NCI-H748 (cell line): ENCODE data around the gene NHS.

Source experiments
- DNase-seq: peaks from one replicate; lab custom pipeline; 2025; ENCODE audit not compliant: unreplicated experiment; lab: John Stamatoyannopoulos, UW

NHS gene

DNA sequence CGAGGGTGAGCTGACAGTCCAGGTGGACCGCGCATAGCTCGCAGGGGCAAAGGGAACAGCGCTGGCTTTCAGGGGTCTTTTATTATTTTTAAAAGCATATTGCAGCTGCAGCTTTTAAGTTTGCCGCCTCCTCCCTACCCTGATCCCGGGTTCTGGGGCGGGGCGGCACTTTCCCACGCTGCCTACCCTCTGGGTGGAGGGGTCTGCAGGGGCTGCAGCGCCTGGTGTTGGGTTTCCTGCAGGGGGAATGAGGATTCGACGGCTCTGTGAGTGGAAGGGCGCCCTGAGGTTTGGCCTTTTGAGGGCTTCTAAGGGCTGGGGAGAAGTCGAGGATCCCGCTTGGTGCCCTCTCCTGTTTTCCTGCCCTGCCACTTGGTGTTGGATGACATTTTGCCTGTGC, 281.6 kb downstream of the NHS start:
- peak; percentile 36 for DNase-seq

GRCh38 chrX:17662391-17662790, 287.4 kb downstream of the NHS start:
- peak; percentile 4 for DNase-seq

DNA sequence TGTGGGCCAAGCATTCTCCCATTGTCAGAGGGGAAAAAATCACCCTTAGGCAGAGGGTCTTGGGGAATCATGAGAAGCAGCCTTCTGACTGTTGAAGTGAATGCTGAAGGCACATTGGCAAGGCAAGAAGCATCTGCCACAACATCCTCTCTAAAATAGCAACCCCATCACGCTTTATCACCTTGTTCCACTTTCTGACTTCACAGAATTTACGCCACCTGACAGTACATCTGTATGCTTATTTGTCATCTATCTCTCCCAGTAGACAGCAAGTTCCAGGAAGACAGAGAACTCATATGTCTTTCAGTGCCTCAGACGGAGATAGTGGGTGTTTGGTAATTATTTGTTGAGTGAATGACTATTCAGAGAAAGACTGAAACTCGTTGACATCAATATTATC, 293.9 kb downstream of the NHS start:
- no peak for DNase-seq

DNA sequence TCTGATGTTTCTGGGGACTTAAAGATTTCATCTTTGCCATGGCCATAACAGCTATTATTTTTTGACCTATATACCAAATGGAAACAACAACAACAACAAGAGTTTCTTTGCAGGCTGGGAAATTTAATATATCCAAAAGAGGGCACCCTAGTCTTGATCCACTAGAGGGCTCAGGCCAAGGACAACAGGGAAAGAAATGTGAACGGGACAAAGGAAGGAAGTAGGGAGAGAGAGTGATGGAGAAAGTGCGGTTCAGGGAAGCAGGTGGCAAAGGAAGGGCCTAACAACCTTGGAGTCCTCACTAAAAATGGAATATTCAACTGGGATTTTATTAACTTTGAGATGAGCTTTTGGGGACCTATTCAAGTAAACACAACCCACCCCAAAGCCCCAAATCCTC, 294.5 kb downstream of the NHS start:
- no peak for DNase-seq

DNA sequence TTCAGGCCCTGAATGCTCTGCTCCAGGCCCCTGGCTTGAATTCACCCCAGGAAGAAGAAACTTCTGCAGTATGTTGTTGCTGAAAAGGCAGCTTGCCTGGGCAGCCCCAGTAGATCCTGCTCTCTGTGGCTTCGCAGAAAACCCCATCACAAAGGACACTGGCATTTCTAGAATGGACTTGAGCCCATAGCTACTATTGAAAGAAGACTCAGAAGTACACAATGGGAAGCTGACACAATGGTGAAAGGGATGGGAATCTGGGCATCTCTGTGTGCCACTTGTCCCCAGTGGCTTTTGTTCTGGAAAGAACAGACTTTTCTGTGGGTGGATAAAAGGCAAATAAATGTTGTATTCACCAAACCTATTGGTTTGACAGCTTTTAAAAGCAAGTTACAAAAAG, 294.9 kb downstream of the NHS start:
- no peak for DNase-seq

- DNase-seq = no peak
These were observed 295.9 kb downstream of the NHS start for GRCh38 chrX:17670874-17671273.

- no peak for DNase-seq
These were observed 299.6 kb downstream of the NHS start for GRCh38 chrX:17674601-17675000.

GRCh38 chrX:17679261-17679660, 304.3 kb downstream of the NHS start:
- no peak for DNase-seq

- DNase-seq = peak; percentile 86
These were observed 304.8 kb downstream of the NHS start for GRCh38 chrX:17679820-17680219.

GRCh38 chrX:17680732-17681413, 305.9 kb downstream of the NHS start:
- DNase-seq = no peak

DNA sequence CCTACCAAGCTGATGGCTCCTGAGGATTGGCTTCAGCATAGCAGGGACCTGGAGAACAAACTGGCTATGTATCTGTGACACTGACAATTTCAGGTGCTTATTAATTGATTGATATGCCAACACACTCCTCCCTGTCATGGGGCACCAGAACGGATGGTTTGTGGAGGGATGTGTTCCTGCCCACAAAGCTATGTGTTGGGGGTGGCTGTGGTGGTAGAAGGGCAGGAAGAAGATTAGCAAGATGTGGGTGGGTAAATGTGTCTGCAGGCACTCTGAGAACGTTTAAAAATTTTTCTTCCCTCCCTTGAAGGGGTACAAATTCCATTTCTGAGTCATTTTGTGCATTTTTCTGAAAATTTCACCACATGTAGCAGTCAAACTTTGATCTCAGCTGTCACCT, 307.3 kb downstream of the NHS start:
- no peak for DNase-seq

DNA sequence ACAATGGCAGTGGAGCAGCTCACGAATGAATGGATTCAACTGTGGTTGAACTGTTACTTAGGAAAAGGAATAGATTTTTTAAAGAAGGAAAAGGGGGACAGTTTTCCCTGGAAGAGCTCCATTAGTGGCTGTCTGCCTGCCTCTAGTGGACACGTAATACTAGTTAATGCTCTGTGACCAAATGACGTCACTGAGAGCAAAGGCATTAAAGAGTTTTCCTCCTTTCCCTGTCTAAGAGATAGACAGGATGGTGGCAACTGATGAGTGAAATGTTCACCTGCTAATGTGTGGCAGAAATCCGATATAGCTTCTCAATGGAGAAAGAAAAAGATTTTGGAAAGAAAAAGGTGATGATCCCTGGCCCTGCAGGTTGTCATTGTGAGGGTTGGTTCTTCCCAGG, 310.0 kb downstream of the NHS start:
- DNase-seq = no peak

DNA sequence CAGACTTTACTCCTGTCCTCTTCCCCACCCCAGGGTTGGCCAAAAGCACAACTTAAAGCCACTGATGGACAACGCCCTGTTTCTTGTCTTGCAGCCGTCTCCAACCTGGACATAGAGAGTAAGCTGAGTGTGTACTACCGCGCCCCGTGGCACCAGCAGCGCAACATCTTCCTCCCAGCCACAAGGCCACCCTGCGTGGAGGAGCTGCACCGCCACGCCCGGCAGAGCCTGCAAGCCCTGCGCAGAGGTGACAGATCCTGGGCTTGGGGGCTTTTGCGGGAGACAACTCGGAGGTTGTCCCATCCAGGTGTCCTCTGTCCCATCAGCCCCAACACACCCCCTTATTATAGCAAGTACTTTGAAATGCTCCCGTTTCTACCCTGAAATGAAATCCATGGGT, 312.6 kb downstream of the NHS start:
- DNase-seq = no peak

- DNase-seq = peak; percentile 90
These were observed 315.0 kb downstream of the NHS start for GRCh38 chrX:17689971-17690409.

DNA sequence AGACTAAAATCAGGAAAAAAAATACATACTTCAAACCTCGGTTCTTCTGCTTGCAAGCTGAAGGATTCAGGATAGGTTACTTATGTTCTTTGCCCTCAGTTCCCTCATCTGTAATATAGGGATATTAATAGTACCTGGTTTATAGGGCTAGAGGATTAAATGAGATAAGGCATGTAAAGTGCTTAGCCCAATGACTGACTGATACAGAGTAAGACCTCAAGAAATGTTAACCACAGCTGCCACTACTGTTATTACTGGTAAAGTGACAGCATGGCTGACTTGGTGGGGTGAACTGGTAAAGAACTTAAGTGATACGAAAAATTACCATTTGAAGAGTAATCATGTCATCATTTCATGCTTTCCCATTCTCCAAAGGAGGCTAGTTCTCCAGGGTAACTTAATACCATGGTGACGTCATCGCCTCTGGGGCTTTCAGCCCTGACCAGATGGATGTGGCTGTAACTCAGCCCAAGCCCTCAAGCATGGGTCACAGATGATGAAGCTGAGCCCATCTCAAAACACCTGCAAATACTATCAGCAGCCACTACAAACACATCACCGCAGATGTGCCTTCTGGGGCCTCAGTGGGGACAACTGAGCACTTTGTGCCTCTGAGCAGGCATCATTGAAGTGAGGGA, 317.8 kb downstream of the NHS start:
- DNase-seq = peak; percentile 80

DNA sequence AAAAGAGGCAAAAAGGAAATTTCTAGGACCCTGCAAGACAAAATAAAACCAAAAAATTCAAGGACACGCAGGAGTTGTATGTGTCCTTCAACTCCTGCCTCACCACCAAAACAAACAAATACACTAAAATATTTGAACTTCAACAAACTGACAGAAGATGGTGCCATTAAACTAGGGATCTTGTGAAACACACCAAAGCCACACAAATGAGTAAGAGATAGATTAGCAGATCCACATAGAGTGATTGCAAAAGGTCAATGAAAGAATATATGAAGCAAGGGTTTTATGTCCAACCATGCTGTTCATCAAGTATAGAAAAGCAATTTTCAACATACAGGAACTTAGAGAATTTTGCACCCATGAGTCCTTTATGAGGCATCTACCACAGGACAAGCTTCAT, 322.2 kb downstream of the NHS start:
- no peak for DNase-seq

GRCh38 chrX:17700976-17701375, 326.0 kb downstream of the NHS start:
- DNase-seq = no peak

- no peak for DNase-seq
These were observed 328.2 kb downstream of the NHS start for GRCh38 chrX:17703201-17703600.

GRCh38 chrX:17705211-17705610, 330.2 kb downstream of the NHS start:
- DNase-seq = no peak

DNA sequence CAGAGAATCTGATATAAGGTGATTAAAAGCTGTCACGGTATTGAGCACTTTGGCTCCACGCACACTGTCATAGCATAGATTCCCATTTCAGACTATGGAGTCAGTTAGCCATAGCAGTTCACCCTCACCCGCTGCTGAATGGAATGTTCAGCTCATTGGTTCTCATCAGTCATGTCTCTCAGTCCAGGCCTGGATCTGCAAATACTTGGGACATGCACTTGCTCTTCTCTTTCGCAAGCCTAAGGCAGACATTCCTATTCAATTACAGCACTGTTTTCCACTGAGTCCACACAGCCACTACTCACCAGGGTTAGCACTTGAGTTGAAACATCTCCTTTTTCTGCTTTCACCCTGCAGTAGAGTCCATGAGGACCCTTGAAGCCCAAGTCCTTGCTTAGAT, 331.7 kb downstream of the NHS start:
- DNase-seq = no peak

GRCh38 chrX:17707731-17708130, 332.7 kb downstream of the NHS start:
- no peak for DNase-seq

GRCh38 chrX:17710871-17711301, 335.9 kb downstream of the NHS start:
- DNase-seq = no peak

DNA sequence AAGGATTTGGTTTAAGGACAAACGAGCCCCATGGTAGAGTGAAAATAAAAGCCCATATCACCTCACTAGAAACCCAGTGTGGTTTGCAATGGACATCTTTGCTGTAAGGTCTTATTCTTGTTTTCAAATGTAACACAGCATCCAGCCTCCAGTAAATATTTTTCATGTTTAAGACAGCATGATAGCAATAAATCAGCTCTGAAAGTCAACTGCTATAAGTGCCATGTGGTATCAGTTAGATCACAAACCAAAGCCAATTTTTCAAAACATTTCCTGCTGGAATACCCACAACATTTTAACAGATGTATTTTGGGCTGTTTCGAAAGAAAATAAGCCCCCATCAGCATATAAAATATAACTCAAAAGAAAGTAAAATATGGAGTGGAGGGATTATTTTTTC, 338.3 kb downstream of the NHS start:
- DNase-seq = no peak
